ENCODE data around the gene NUDT3. TPM values are rescaled to one million over a fixed set of nuclear protein-coding genes. Genes with fewer than 3 reads are reported as not detected.

The NUDT3 gene
- total RNA-seq, 2 donors from 2014 or later = 22.8 to 24.7 TPM

- Histone ChIP-seq H3K27me3 (ENCODE audit: control insufficient read depth, insufficient read depth, low read length, poor library complexity, severe bottlenecking) (no peaks in the 10 kb centered on the region), H3K36me3 (ENCODE audit: control insufficient read depth, insufficient read depth, low read length) (peaks cover 34% of the 10 kb centered on the region), H3K27ac (ENCODE audit: low read depth, low read length) (no peak overlapping the region), H3K4me1 (ENCODE audit: control insufficient read depth, insufficient read depth, low read length) (no peaks in the 10 kb centered on the region), H3K4me3 (ENCODE audit: low read length) (no peak overlapping the region), H3K9me3 (ENCODE audit: control insufficient read depth, low read length) (no peaks in the 10 kb centered on the region), H3K9ac (ENCODE audit: extremely low read depth, low read length, poor library complexity, severe bottlenecking) (no peak overlapping the region)
- TF ChIP-seq CTCF (conservative IDR thresholded peaks at IDR 0.05) = no peak
- DNase-seq = no peak
- peaks cover 17% of the 10 kb centered on the region for H3K4me1 Mint-ChIP-seq
- WGBS, 2 experiments (ENCODE audit: insufficient coverage in 1 of 2, insufficient read length in 1 of 2) = 87 to 93% methylated on average over 3 of the region's 3 CpGs
- no peaks in the 10 kb centered on the region for H3K27me3 Mint-ChIP-seq (ENCODE audit: insufficient read depth)
- no peaks in the 10 kb centered on the region for H3K9me3 Mint-ChIP-seq
- peak overlapping the region; percentile 28 for H3K27ac Mint-ChIP-seq
- peaks cover 8% of the 10 kb centered on the region for H3K36me3 Mint-ChIP-seq (ENCODE audit: low read depth)
- H3K4me3 Mint-ChIP-seq = no peak overlapping the region
Observed at GRCh38 chr6:34340394-34340793, 52.1 kb downstream of the NUDT3 start.

GRCh38 chr6:34339971-34340370 is 52.5 kb downstream of the NUDT3 start:
- 78 to 91% methylated on average over 1 to 3 of the region's 3 CpGs for WGBS, 2 experiments (ENCODE audit: insufficient coverage in 1 of 2, insufficient read length in 1 of 2)

GRCh38 chr6:34339432-34339831 is 53.0 kb downstream of the NUDT3 start:
- peaks cover 11% of the 10 kb centered on the region for H3K36me3 Mint-ChIP-seq (ENCODE audit: low read depth)
- WGBS, 2 experiments (ENCODE audit: insufficient coverage in 1 of 2, insufficient read length in 1 of 2) = 93% methylated on average over 1 of the region's 1 CpG; no CpG with 5 or more reads in 1 of the 2 experiments

More at GRCh38 chr6:34339971-34340370, 52.5 kb downstream of the NUDT3 start:
- Histone ChIP-seq H3K9ac (ENCODE audit: extremely low read depth, low read length, poor library complexity, severe bottlenecking) (no peak overlapping the region), H3K27me3 (ENCODE audit: control insufficient read depth, insufficient read depth, low read length, poor library complexity, severe bottlenecking) (no peaks in the 10 kb centered on the region), H3K4me1 (ENCODE audit: control insufficient read depth, insufficient read depth, low read length) (no peaks in the 10 kb centered on the region), H3K9me3 (ENCODE audit: control insufficient read depth, low read length) (no peaks in the 10 kb centered on the region), H3K4me3 (ENCODE audit: low read length) (no peak overlapping the region), H3K27ac (ENCODE audit: low read depth, low read length) (no peak overlapping the region), H3K36me3 (ENCODE audit: control insufficient read depth, insufficient read depth, low read length) (peaks cover 36% of the 10 kb centered on the region)
- Mint-ChIP-seq H3K27me3 (ENCODE audit: insufficient read depth) (no peaks in the 10 kb centered on the region), H3K9me3 (no peaks in the 10 kb centered on the region), H3K27ac (peak overlapping the region; percentile 28), H3K4me3 (no peak overlapping the region), H3K4me1 (peaks cover 17% of the 10 kb centered on the region), H3K36me3 (ENCODE audit: low read depth) (peaks cover 10% of the 10 kb centered on the region)
- DNase-seq = no peak
- no peak for TF ChIP-seq CTCF (conservative IDR thresholded peaks at IDR 0.05)

More at GRCh38 chr6:34339432-34339831, 53.0 kb downstream of the NUDT3 start:
- Mint-ChIP-seq H3K4me3 (no peak overlapping the region), H3K9me3 (no peaks in the 10 kb centered on the region), H3K27ac (no peak overlapping the region), H3K27me3 (ENCODE audit: insufficient read depth) (no peaks in the 10 kb centered on the region), H3K4me1 (peaks cover 17% of the 10 kb centered on the region)
- Histone ChIP-seq H3K9ac (ENCODE audit: extremely low read depth, low read length, poor library complexity, severe bottlenecking) (no peak overlapping the region), H3K4me3 (ENCODE audit: low read length) (no peak overlapping the region), H3K36me3 (ENCODE audit: control insufficient read depth, insufficient read depth, low read length) (peaks cover 38% of the 10 kb centered on the region), H3K27ac (ENCODE audit: low read depth, low read length) (no peak overlapping the region), H3K27me3 (ENCODE audit: control insufficient read depth, insufficient read depth, low read length, poor library complexity, severe bottlenecking) (no peaks in the 10 kb centered on the region), H3K9me3 (ENCODE audit: control insufficient read depth, low read length) (no peaks in the 10 kb centered on the region), H3K4me1 (ENCODE audit: control insufficient read depth, insufficient read depth, low read length) (no peaks in the 10 kb centered on the region)
- DNase-seq = no peak
- TF ChIP-seq CTCF (conservative IDR thresholded peaks at IDR 0.05) = no peak
